ENCODE measurements around the gene SEPSECS. TPM values are rescaled to one million over a fixed set of nuclear protein-coding genes. Genes with fewer than 3 reads are reported as not detected.

Gene SEPSECS
- total and polyA plus RNA-seq, 2 of the 8 experiments (the other 6 are each of a cell fraction or from before 2014, with no cell fraction given) = 1.9 to 4.1 TPM

DNA sequence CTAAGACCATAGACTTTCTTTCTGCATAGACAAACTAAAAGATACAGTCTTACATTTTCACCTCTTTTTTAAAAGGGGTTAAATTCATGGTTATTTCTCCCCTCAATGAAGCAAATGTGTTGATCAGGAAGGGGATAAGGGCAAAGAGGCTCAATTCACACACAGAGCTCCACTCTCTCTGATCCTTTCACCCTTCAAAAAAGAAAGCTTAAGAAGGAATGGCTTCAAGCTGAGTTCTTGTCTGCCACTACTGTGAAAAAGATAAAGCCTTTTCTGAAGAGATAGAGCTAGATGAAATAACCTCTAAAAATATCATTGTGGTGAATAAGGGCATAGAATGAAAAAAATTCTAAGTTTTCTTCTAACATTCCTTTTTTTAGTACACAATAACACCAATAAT, 28.3 kb downstream of the SEPSECS start:
- Histone ChIP-seq H3K36me3 (ENCODE audit: control insufficient read depth in 2 of 4, insufficient read depth in 4 of 4, low read length in 3 of 4) (no peaks in the 10 kb centered on the region), H3K23me2 (ENCODE audit: low read depth, low read length) (no peaks in the 10 kb centered on the region), H3K27me3 (replicated peaks in 1 of 4; ENCODE audit: control insufficient read depth in 3 of 4, extremely low read depth in 1 of 4, insufficient read depth in 3 of 4, low read length in 3 of 4) (no peaks in the 10 kb centered on the region), H3K79me2 (ENCODE audit: control insufficient read depth in 1 of 2, insufficient read depth in 2 of 2, low read length in 2 of 2) (no peaks in the 10 kb centered on the region), H3K4me1 (replicated peaks in 1 of 4; ENCODE audit: control insufficient read depth in 3 of 4, insufficient read depth in 4 of 4, low read length in 3 of 4) (peaks cover 0 to 8% (median 3%) of the 10 kb centered on the region in 4 experiments; a peak in 3 of 7 replicates), H3K18ac (ENCODE audit: extremely low read depth, low read length) (no peak overlapping the region), H3K9ac (replicated peaks in 1 of 4; ENCODE audit: extremely low read depth in 1 of 4, low read depth in 3 of 4, low read length in 3 of 4) (no peak overlapping the region), H2BK12ac (ENCODE audit: low read depth, low read length) (no peak overlapping the region), H3K9me3 (ENCODE audit: insufficient read depth in 2 of 2, low read depth in 1 of 2, low read length in 1 of 2) (no peaks in the 10 kb centered on the region), H2AFZ (ENCODE audit: low read length) (no peak overlapping the region), H3K23ac (ENCODE audit: insufficient read length) (no peak overlapping the region), H2BK20ac (ENCODE audit: low read length) (no peak overlapping the region), H3K27ac (ENCODE audit: low read depth, low read length) (no peak overlapping the region), H4K20me1 (replicated peaks in 1 of 2; ENCODE audit: control insufficient read depth in 1 of 2, insufficient read depth in 2 of 2, low read length in 2 of 2) (no peaks in the 10 kb centered on the region), H4K8ac (ENCODE audit: extremely low read depth, insufficient read depth, low read length) (no peak overlapping the region), H2BK15ac (ENCODE audit: low read length) (no peak overlapping the region), H3K4me3 (ENCODE audit: extremely low read depth in 1 of 4, insufficient read depth in 2 of 4, low read depth in 3 of 4, low read length in 4 of 4) (peak overlapping the region in 1 of 4 experiments; percentile 13; a peak in 1 of 8 replicates), H4K5ac (ENCODE audit: insufficient read length, low read depth, low read length) (no peak overlapping the region), H3K56ac (replicated peaks; ENCODE audit: insufficient read length, low read depth, low read length) (no peak overlapping the region), H2BK120ac (replicated peaks; ENCODE audit: low read depth, low read length) (no peak overlapping the region), H2AK5ac (ENCODE audit: low read depth, low read length) (no peak overlapping the region), H3K4me2 (ENCODE audit: insufficient read depth in 1 of 2, low read depth in 2 of 2, low read length in 2 of 2) (peak overlapping the region; percentile 41 to 47; a peak in 3 of 4 replicates), H2BK5ac (ENCODE audit: low read depth, low read length) (no peak overlapping the region), H3K14ac (ENCODE audit: insufficient read length) (no peak overlapping the region), H4K91ac (replicated peaks; ENCODE audit: insufficient read length, low read length) (no peak overlapping the region), H3K79me1 (ENCODE audit: low read depth, low read length) (no peaks in the 10 kb centered on the region), H3K4ac (replicated peaks; ENCODE audit: insufficient read length, low read depth, low read length) (no peak overlapping the region)
- POLR2A ChIA-PET (ENCODE audit: partially characterized antibody) = no interaction called here
- CTCF ChIA-PET (ENCODE audit: partially characterized antibody) = interaction anchor here (0.6 to 1.8 kb wide), 10 partner anchors 13 to 180 kb away, joined by 3 to 11 read pairs (median 4); no protein-coding TSS in a partner anchor
- peak; percentile 96 for FAIRE-seq
- TF ChIP-seq NANOG (IDR thresholded peaks at IDR 0.05; ENCODE audit: insufficient read depth, low read depth, low read length, poor library complexity, severe bottlenecking) = peak; percentile 85
- TF ChIP-seq JUN (IDR thresholded peaks at IDR 0.05; ENCODE audit: low read depth, low read length) = no peak
- TF ChIP-seq MAX (IDR thresholded peaks at IDR 0.05) = no peak
- no peak for TF ChIP-seq CTBP2 (IDR thresholded peaks at IDR 0.05; ENCODE audit: borderline replicate concordance, insufficient read depth, insufficient read length, low read length)
- no peak for TF ChIP-seq GTF2F1 (IDR thresholded peaks at IDR 0.05; ENCODE audit: borderline replicate concordance, low read depth, low read length)
- peak in 1 of 2 experiments; percentile 10 for DNase-seq (ENCODE audit: low read depth in 1 of 2, low spot score in 2 of 2)

Measured in H1 (cell line).